Omental fat pad (tissue), 4 donors: Measurements from ENCODE around the gene LGALS13. TPM values are rescaled to one million over a fixed set of nuclear protein-coding genes. Genes with fewer than 3 reads are reported as not detected.

Source experiments
- ATAC-seq: fragments of 150-250 bp; one replicate; pipeline ENCODE4 v1.9.1; 2016; ENCODE audit warnings: mild to moderate bottlenecking, moderate library complexity; ENCODE audit not compliant: low FRiP score
- DNase-seq: peaks from one replicate; pipeline ENCODE4 v3.0.0-alpha.2; 2019; ENCODE audit warnings: low spot score
- total RNA-seq, 4 donors: library from RNA; depleted of rRNA; stranded (reverse); fragments of >200 nt; gene quantifications; one replicate each; pipeline ENCODE4 v1.1.0, GENCODE V29; 2016
- TF ChIP-seq, protein P1 (sequence below), 3 donors: fragments of 450-650 bp; IDR thresholded peaks; one replicate each; pipeline ENCODE4 v1.5.1; 2016 to 2017; ENCODE audit warnings: antibody characterized with exemption in 3 of 3, mild to moderate bottlenecking in 3 of 3, moderate library complexity in 2 of 3

The LGALS13 gene
- total RNA-seq, 4 donors from 2014 or later: not detected

DNA sequence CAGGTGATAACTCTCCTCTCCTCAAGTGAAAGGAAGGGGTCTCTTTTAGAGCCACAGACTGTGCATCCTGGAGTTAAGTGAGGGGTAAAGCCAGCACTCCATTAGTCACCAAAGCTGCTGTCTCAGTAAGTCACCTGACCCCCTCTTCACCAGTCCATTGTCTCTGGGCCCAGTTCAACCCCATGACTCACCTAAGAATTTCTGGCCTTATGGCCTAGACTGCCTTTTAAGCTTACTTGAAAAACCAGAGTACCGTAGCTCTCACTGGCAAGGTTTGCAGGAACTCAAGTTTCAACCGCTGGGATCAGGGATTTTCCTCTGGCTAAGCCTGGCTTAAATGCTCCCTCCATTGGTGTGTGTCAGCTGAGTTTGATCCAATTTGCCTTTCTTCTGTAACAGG, 38.9 kb upstream of the LGALS13 start:
- no peak for ATAC-seq
- DNase-seq: no peak
- TF ChIP-seq, protein P1, sequence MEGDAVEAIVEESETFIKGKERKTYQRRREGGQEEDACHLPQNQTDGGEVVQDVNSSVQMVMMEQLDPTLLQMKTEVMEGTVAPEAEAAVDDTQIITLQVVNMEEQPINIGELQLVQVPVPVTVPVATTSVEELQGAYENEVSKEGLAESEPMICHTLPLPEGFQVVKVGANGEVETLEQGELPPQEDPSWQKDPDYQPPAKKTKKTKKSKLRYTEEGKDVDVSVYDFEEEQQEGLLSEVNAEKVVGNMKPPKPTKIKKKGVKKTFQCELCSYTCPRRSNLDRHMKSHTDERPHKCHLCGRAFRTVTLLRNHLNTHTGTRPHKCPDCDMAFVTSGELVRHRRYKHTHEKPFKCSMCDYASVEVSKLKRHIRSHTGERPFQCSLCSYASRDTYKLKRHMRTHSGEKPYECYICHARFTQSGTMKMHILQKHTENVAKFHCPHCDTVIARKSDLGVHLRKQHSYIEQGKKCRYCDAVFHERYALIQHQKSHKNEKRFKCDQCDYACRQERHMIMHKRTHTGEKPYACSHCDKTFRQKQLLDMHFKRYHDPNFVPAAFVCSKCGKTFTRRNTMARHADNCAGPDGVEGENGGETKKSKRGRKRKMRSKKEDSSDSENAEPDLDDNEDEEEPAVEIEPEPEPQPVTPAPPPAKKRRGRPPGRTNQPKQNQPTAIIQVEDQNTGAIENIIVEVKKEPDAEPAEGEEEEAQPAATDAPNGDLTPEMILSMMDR (IDR thresholded peaks at IDR 0.05): no peak

DNA sequence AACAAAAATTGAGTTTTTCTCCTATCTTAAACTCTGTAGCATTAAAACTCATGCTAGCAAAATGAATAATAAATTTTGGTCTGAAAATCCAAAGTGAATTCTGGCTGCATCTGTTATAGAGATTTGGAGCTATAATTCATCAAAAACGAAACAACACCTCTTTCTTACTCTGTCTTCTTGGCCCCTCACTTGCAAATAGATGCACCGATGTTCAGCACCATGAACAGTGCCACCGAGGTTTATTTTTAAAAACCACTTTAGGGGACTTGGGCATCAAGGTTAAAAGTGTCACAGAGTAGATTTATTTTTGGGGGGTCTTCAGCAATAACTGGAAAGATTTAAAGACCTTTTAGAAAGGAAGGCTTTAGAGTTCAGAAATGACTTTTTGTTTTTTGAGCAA, 36.3 kb upstream of the LGALS13 start:
- ATAC-seq (no peak), DNase-seq (no peak)
- TF ChIP-seq, protein P1 (IDR thresholded peaks at IDR 0.05): no peak

DNA sequence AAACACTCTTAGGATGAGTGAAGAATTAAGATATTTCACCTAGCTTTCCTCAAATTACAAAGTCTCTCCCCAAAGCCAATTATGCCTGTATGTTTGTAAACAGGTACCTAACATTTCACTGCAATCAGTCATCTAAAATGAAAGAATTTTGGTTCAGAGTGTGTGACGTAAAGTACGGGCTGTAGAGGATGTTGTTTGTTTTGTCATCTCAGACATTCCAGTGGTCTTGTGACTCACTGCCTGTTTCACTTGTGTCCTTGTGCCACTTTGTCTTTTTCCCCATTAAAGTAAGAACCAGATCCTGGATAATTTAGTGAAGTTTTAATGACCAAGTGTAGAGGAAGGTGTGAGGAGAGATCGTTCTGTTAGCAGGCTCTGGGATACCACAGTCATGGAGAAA, 33.7 kb upstream of the LGALS13 start:
- DNase-seq (no peak), ATAC-seq (no peak)
- TF ChIP-seq, protein P1 (IDR thresholded peaks at IDR 0.05): no peak

DNA sequence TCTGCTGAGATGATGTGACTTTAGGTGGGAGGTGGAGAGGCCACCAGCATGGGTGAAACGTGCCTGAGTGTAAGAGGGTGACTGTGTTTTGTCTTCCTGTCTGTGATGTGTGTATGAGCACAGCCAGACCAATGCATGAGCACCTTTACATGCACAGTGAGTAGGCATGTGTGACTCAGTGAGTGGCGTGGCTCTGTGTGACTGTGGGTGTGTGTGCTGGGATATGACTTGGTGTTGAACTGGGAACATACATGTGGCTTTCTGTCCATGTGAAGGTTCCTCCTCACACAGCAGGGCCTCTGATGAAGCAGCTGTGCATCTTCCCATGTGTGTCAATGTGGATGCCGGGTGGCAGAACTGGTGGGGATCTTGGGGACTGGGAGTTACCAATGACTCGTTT, 19.9 kb upstream of the LGALS13 start:
- no peak for DNase-seq
- no peak for ATAC-seq
- TF ChIP-seq, protein P1 (IDR thresholded peaks at IDR 0.05): no peak

DNA sequence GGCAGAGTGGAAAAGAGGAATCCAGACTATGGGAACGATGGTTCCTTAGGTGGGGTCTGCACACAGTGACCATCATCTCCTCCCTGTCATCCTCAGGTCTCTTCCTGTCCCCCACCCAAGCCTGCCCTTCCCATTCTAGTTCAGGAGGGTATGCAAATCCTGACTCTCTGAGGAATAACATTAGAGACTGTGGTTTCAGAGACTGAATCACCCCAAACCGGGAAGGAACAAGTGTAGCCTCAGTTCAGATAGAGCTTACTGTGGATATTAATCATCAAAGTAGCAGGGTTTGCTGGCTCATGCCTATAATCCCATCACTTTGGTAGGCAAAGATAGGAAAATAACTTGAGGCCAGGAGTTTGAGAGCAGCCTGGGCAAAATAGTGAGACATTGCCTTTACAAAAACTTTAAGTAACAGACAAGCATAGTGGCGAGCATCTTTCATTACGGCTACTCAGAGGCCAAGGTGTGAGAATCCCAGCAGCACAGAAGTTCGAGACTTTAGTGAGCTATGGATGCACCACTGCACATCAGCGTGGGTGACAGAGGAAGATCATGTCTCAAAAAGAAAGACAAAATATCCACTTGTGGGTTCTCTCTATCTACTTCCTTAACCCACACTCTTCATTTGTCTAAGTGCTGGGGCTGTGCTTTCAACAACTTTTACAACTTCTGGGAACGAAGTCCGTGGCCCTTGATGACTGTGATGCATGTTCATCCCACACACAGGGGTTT, 19.3 kb upstream of the LGALS13 start:
- DNase-seq (no peak), ATAC-seq (no peak)
- TF ChIP-seq, protein P1 (IDR thresholded peaks at IDR 0.05): no peak

DNA sequence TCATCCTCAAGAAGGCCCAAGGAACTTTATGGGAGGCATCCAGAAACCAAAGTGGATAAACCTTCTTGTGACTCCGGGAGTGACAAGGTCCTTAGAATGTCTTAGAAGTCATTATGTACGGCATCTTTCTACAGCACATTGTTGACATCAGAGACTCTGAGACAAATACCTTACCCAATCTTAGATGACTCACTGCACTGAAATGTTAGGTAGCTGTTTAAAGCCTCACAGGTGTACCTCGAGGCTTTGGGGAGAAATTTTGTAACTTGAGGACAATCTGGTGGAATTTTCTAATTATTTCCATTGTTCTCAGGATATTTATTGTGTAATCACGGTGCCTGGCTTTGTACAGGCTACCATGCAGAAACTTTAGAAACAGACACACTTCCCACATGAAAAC, 14.8 kb upstream of the LGALS13 start:
- TF ChIP-seq, protein P1 (IDR thresholded peaks at IDR 0.05): no peak
- ATAC-seq (no peak), DNase-seq (no peak)

DNA sequence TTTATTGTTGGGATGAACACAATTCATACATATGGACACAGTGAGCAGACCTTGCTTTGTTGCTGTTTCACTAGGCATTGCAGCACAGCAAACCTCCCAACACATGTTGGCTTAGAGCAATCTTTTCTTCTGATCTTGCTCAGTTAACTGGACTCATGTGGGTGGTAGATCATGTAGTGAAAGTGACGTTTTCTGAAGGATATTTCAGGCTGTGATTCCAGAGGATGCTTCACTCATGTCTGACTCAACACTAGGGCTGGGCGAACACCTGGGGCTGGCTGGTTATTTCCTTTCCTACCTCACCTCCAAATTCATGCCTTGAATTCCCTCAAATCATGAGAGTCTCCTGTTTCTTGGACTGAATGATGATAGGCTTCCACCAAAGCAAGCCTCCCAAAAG, 14.3 kb upstream of the LGALS13 start:
- no peak for DNase-seq
- TF ChIP-seq, protein P1 (IDR thresholded peaks at IDR 0.05): no peak
- ATAC-seq: no peak
